Esophagus muscularis mucosa (tissue), 4 donors: ENCODE results near the gene NCOA1. TPM values are rescaled to one million over a fixed set of nuclear protein-coding genes. Genes with fewer than 3 reads are reported as not detected.

ENCODE experiments used
- DNase-seq: peaks from one replicate; pipeline ENCODE4 v3.0.0-alpha.2; 2017; ENCODE audit errors: extremely low spot score
- H3K27ac ChIP-seq, 4 donors: fragments of 200-600 bp; sonication (generic); replicated peaks in 1 of 4; 1 replicate in 3 of 4; 2 replicates in 1 of 4; pipeline ENCODE4 v1.5.1; 2016 to 2019; ENCODE audit warnings: mild to moderate bottlenecking in 1 of 4
- H3K27me3 ChIP-seq, 4 donors: fragments of 200-600 bp; sonication (generic); one replicate each; pipeline versions ENCODE4 v1.5.1 to v1.6.0; 2016 to 2019
- H3K36me3 ChIP-seq, 4 donors: fragments of 200-600 bp; sonication (generic); one replicate each; pipeline ENCODE4 v1.5.1; 2016 to 2019
- H3K4me1 ChIP-seq, 4 donors: fragments of 200-600 bp; sonication (generic); one replicate each; pipeline ENCODE4 v1.5.1; 2016 to 2019
- H3K4me3 ChIP-seq, 4 donors: fragments of 200-600 bp; sonication (generic); 1 replicate in 2 of 4; 2 replicates in 2 of 4; pipeline ENCODE4 v1.5.1; 2016 to 2019; ENCODE audit warnings: mild to moderate bottlenecking in 4 of 4, moderate library complexity in 1 of 4
- H3K9me3 ChIP-seq, 4 donors: fragments of 200-600 bp; sonication (generic); 1 replicate in 3 of 4; 2 replicates in 1 of 4; pipeline ENCODE4 v1.5.1; 2016 to 2019
- CTCF ChIP-seq, 3 experiments: fragments of 200-600 bp in 2 of 3; fragments of 450-650 bp in 1 of 3; sonication (generic) in 2 of 3; IDR thresholded peaks; one replicate each; pipeline ENCODE4 v1.5.1; 2017 to 2019; ENCODE audit warnings: antibody characterized with exemption in 3 of 3, mild to moderate bottlenecking in 2 of 3, moderate library complexity in 1 of 3
- EP300 ChIP-seq: sonication (generic); formaldehyde crosslinking; IDR thresholded peaks from one replicate; pipeline ENCODE4 v1.6.1; 2017; ENCODE audit warnings: antibody characterized with exemption
- POLR2A ChIP-seq: fragments of 450-650 bp; IDR thresholded peaks from one replicate; pipeline ENCODE4 v1.6.1; 2017; ENCODE audit warnings: antibody characterized with exemption, moderate library complexity, mild to moderate bottlenecking, low read depth
- POLR2AphosphoS5 ChIP-seq, 2 donors: sonication (generic); formaldehyde crosslinking; IDR thresholded peaks; one replicate each; pipeline ENCODE4 v1.6.1; 2017; ENCODE audit warnings: antibody characterized with exemption in 2 of 2
- WGBS: methylation state at CpG from one replicate; pipeline ENCODE4 v1.1.5; 2018; 5-methylcytosine and 5-hydroxymethylcytosine counted together
- intact Hi-C: fragments of 100-400 bp; cut with DNase I; formaldehyde crosslinking; loops from one replicate; pipeline ENCODE4 v1.15.1; 2023
- total RNA-seq, 4 donors: library from RNA; depleted of rRNA; stranded (reverse); fragments of >200 nt; gene quantifications; one replicate each; pipeline versions ENCODE4 v1.1.0 to v1.2.1, GENCODE V29; 2016

The NCOA1 gene
- total RNA-seq, 4 donors from 2014 or later: 43.9 to 49.4 (median 47.3) TPM

GRCh38 chr2:24785671-24786321 is 294.7 kb downstream of the NCOA1 start:
- no peaks in the 10 kb centered on the region for H3K36me3 ChIP-seq
- no peak overlapping the region for H3K4me3 ChIP-seq
- intact Hi-C loops: no loop called here
- H3K27ac ChIP-seq: no peak overlapping the region
- TF ChIP-seq CTCF (IDR thresholded peaks at IDR 0.05): no peak
- TF ChIP-seq EP300: no peak
- no peak for TF ChIP-seq POLR2AphosphoS5 (IDR thresholded peaks at IDR 0.05)
- TF ChIP-seq POLR2A: no peak
- DNase-seq: no peak
- no peaks in the 10 kb centered on the region for H3K9me3 ChIP-seq
- whole genome bisulfite sequencing: 95% methylated on average over 6 of the region's 6 CpGs
- peaks cover 0 to 11% (median 9%) of the 10 kb centered on the region in 4 donors for H3K4me1 ChIP-seq
- no peaks in the 10 kb centered on the region for H3K27me3 ChIP-seq

- Histone ChIP-seq H3K4me1 (peaks cover 5 to 19% (median 15%) of the 10 kb centered on the region in 4 donors), H3K36me3 (no peaks in the 10 kb centered on the region), H3K9me3 (no peaks in the 10 kb centered on the region), H3K27me3 (no peaks in the 10 kb centered on the region), H3K4me3 (no peak overlapping the region), H3K27ac (no peak overlapping the region)
- no peak for DNase-seq
- TF ChIP-seq EP300 (no peak), POLR2AphosphoS5 (IDR thresholded peaks at IDR 0.05) (no peak), POLR2A (no peak), CTCF (IDR thresholded peaks at IDR 0.05) (no peak)
- intact Hi-C loops: no loop called here
- 84% methylated on average over 2 of the region's 2 CpGs for WGBS
Measured at GRCh38 chr2:24787532-24787931, 296.5 kb downstream of the NCOA1 start.

GRCh38 chr2:24788816-24789215 is 297.8 kb downstream of the NCOA1 start:
- no peaks in the 10 kb centered on the region for H3K27me3 ChIP-seq
- no peak for DNase-seq
- H3K9me3 ChIP-seq: no peaks in the 10 kb centered on the region
- WGBS: 50% methylated on average over 3 of the region's 3 CpGs
- intact Hi-C loops: no loop called here
- no peak for TF ChIP-seq POLR2A
- peaks cover 10 to 26% (median 21%) of the 10 kb centered on the region in 4 donors for H3K4me1 ChIP-seq
- no peaks in the 10 kb centered on the region for H3K36me3 ChIP-seq
- H3K27ac ChIP-seq: no peak overlapping the region
- H3K4me3 ChIP-seq: no peak overlapping the region

GRCh38 chr2:24791452-24791851 is 300.4 kb downstream of the NCOA1 start:
- peaks cover 12 to 31% (median 24%) of the 10 kb centered on the region in 4 donors for H3K4me1 ChIP-seq
- no peaks in the 10 kb centered on the region for H3K27me3 ChIP-seq
- TF ChIP-seq CTCF (IDR thresholded peaks at IDR 0.05): no peak
- no peak for TF ChIP-seq EP300
- TF ChIP-seq POLR2A: no peak
- no peak for TF ChIP-seq POLR2AphosphoS5 (IDR thresholded peaks at IDR 0.05)
- no peak for DNase-seq
- H3K36me3 ChIP-seq: no peaks in the 10 kb centered on the region
- no peak overlapping the region for H3K27ac ChIP-seq
- intact Hi-C loops: loop anchor here (5.0 kb wide), 1 partner anchor 299 kb away; the partner anchor contains the start of gene NCOA1
- no peak overlapping the region for H3K4me3 ChIP-seq
- 95% methylated on average over 5 of the region's 5 CpGs for whole genome bisulfite sequencing
- H3K9me3 ChIP-seq: no peaks in the 10 kb centered on the region

- WGBS: 5% methylated on average over 6 of the region's 6 CpGs
Measured at GRCh38 chr2:24792542-24792873, 301.5 kb downstream of the NCOA1 start.

More at GRCh38 chr2:24792542-24792873, 301.5 kb downstream of the NCOA1 start:
- Histone ChIP-seq H3K27ac (peak overlapping the region; percentile 95 to 99 (median 98)), H3K27me3 (no peaks in the 10 kb centered on the region), H3K4me3 (peak overlapping the region; percentile 75 to 96 (median 88)), H3K9me3 (no peaks in the 10 kb centered on the region), H3K4me1 (peaks cover 12 to 31% (median 24%) of the 10 kb centered on the region in 4 donors), H3K36me3 (no peaks in the 10 kb centered on the region)
- TF ChIP-seq POLR2AphosphoS5 (IDR thresholded peaks at IDR 0.05): no peak
- no peak for TF ChIP-seq EP300
- TF ChIP-seq CTCF (IDR thresholded peaks at IDR 0.05): no peak
- no peak for TF ChIP-seq POLR2A
- intact Hi-C loops: loop anchor here (5.0 kb wide), 1 partner anchor 300 kb away; the partner anchor contains the start of gene NCOA1
- DNase-seq: no peak
